BLaER1 treated with 17β-estradiol and CSF1 and Interleukin-3, amounts not matched to agents 10 nM and 100 nM (cell line): ENCODE results near the gene EPHX1.

ENCODE experiments used
- H3K27ac ChIP-seq, 11 experiments: shearing (Covaris generic); formaldehyde crosslinking; 2 replicates each; pipeline ENCODE4 v1.8.1; 2022
- H3K27me3 ChIP-seq, 11 experiments: shearing (Covaris generic); formaldehyde crosslinking; 2 replicates each; pipeline ENCODE4 v1.8.1; 2022
- H3K36me3 ChIP-seq, 11 experiments: shearing (Covaris generic); formaldehyde crosslinking; 2 replicates each; pipeline ENCODE4 v1.8.1; 2022
- H3K4me1 ChIP-seq, 10 experiments: shearing (Covaris generic); formaldehyde crosslinking; 2 replicates each; pipeline ENCODE4 v1.8.1; 2022
- H3K4me2 ChIP-seq, 11 experiments: shearing (Covaris generic); formaldehyde crosslinking; 2 replicates each; pipeline ENCODE4 v1.8.1; 2022
- H3K4me3 ChIP-seq, 10 experiments: shearing (Covaris generic); formaldehyde crosslinking; 2 replicates each; pipeline ENCODE4 v1.8.1; 2022
- H3K9ac ChIP-seq, 11 experiments: shearing (Covaris generic); formaldehyde crosslinking; 2 replicates each; pipeline ENCODE4 v1.8.1; 2022
- H3K9me3 ChIP-seq, 11 experiments: shearing (Covaris generic); formaldehyde crosslinking; replicated peaks in 1 of 11; 2 replicates each; pipeline ENCODE4 v1.8.1; 2022
- H4K20me1 ChIP-seq, 11 experiments: shearing (Covaris generic); formaldehyde crosslinking; 2 replicates each; pipeline ENCODE4 v1.8.1; 2022
- Cebpa-rat ChIP-seq, 11 experiments: shearing (Covaris generic); IDR thresholded peaks; 2 replicates each; pipeline ENCODE4 v1.8.1; 2022

Gene EPHX1

GRCh38 chr1:225767634-225768540, 42.0 kb upstream of the EPHX1 start:
- peak overlapping the region in 9 of 11 experiments; percentile 19 to 66 (median 50); a peak in 15 of 22 replicates for H3K9ac ChIP-seq
- no peak overlapping the region; a peak in 2 of 20 replicates for H3K4me3 ChIP-seq

GRCh38 chr1:225768662-225769426, 41.1 kb upstream of the EPHX1 start:
- Histone ChIP-seq H3K27ac (peak overlapping the region in 7 of 11 experiments; percentile 62 to 77 (median 69); a peak in 10 of 22 replicates), H4K20me1 (no peaks in the 10 kb centered on the region), H3K9ac (peak overlapping the region in 4 of 11 experiments; percentile 24 to 66 (median 51); a peak in 2 of 22 replicates), H3K4me2 (peak overlapping the region in 9 of 11 experiments; percentile 74 to 91 (median 75); a peak in 17 of 22 replicates), H3K36me3 (no peaks in the 10 kb centered on the region), H3K27me3 (no peaks in the 10 kb centered on the region), H3K9me3 (no peaks in the 10 kb centered on the region), H3K4me3 (no peak overlapping the region), H3K4me1 (peaks cover 35 to 65% (median 56%) of the 10 kb centered on the region in 10 experiments)
- no peak for TF ChIP-seq Cebpa-rat (IDR thresholded peaks at IDR 0.05)

More at GRCh38 chr1:225767634-225768540, 42.0 kb upstream of the EPHX1 start:
- Histone ChIP-seq H4K20me1 (no peaks in the 10 kb centered on the region), H3K9me3 (no peaks in the 10 kb centered on the region), H3K27me3 (no peaks in the 10 kb centered on the region), H3K27ac (peak overlapping the region in 9 of 11 experiments; percentile 54 to 77 (median 68); a peak in 18 of 22 replicates), H3K36me3 (no peaks in the 10 kb centered on the region), H3K4me1 (peaks cover 38 to 70% (median 57%) of the 10 kb centered on the region in 10 experiments), H3K4me2 (peak overlapping the region; percentile 64 to 91 (median 75))
- TF ChIP-seq Cebpa-rat (IDR thresholded peaks at IDR 0.05) = no peak

GRCh38 chr1:225769687-225770086, 40.2 kb upstream of the EPHX1 start:
- Histone ChIP-seq H3K9me3 (peaks cover 0 to 4% (median 0%) of the 10 kb centered on the region in 11 experiments; a peak in 5 of 22 replicates), H3K9ac (no peak overlapping the region), H3K36me3 (no peaks in the 10 kb centered on the region), H3K27me3 (no peaks in the 10 kb centered on the region), H3K4me2 (peak overlapping the region in 9 of 11 experiments; percentile 18 to 91 (median 75); a peak in 10 of 22 replicates), H3K4me1 (peaks cover 27 to 57% (median 48%) of the 10 kb centered on the region in 10 experiments), H4K20me1 (no peaks in the 10 kb centered on the region), H3K27ac (0 out of 22 replicates have a peak overlapping the region, but pooled peaks of 1 of the 11 experiments have one; percentile 75), H3K4me3 (no peak overlapping the region)
- no peak for TF ChIP-seq Cebpa-rat (IDR thresholded peaks at IDR 0.05)

GRCh38 chr1:225770561-225771248, 39.2 kb upstream of the EPHX1 start:
- Histone ChIP-seq H3K9me3 (peaks cover 0 to 14% (median 7%) of the 10 kb centered on the region in 11 experiments; a peak in 7 of 22 replicates), H3K4me3 (no peak overlapping the region), H4K20me1 (no peaks in the 10 kb centered on the region), H3K27me3 (no peaks in the 10 kb centered on the region), H3K9ac (no peak overlapping the region), H3K36me3 (no peaks in the 10 kb centered on the region), H3K4me2 (no peak overlapping the region), H3K4me1 (peaks cover 21 to 53% (median 48%) of the 10 kb centered on the region in 10 experiments), H3K27ac (no peak overlapping the region; a peak in 1 of 22 replicates)
- no peak for TF ChIP-seq Cebpa-rat (IDR thresholded peaks at IDR 0.05)

GRCh38 chr1:225771661-225772322, 38.1 kb upstream of the EPHX1 start:
- Histone ChIP-seq H3K36me3 (no peaks in the 10 kb centered on the region), H3K27me3 (no peaks in the 10 kb centered on the region), H3K4me2 (peak overlapping the region in 10 of 11 experiments; percentile 5 to 58 (median 35); a peak in 14 of 22 replicates), H3K27ac (peak overlapping the region in 8 of 11 experiments; percentile 2 to 74 (median 48); a peak in 15 of 22 replicates), H3K9me3 (peaks cover 0 to 14% (median 7%) of the 10 kb centered on the region in 11 experiments; a peak in 7 of 22 replicates), H3K9ac (peak overlapping the region in 4 of 11 experiments; percentile 22 to 56 (median 38); a peak in 6 of 22 replicates), H3K4me1 (peaks cover 24 to 58% (median 51%) of the 10 kb centered on the region in 10 experiments), H3K4me3 (no peak overlapping the region), H4K20me1 (no peaks in the 10 kb centered on the region)
- no peak for TF ChIP-seq Cebpa-rat (IDR thresholded peaks at IDR 0.05)

GRCh38 chr1:225772323-225772768, 37.6 kb upstream of the EPHX1 start:
- H3K27ac ChIP-seq = peak overlapping the region in 8 of 11 experiments; percentile 2 to 74 (median 48); a peak in 13 of 22 replicates
- TF ChIP-seq Cebpa-rat (IDR thresholded peaks at IDR 0.05) = no peak
- H3K27me3 ChIP-seq = no peaks in the 10 kb centered on the region
- H3K4me3 ChIP-seq = no peak overlapping the region
- no peaks in the 10 kb centered on the region for H3K36me3 ChIP-seq
- peaks cover 23 to 57% (median 51%) of the 10 kb centered on the region in 10 experiments for H3K4me1 ChIP-seq
- peaks cover 0 to 14% (median 7%) of the 10 kb centered on the region in 11 experiments; a peak in 7 of 22 replicates for H3K9me3 ChIP-seq
- peak overlapping the region in 4 of 11 experiments; percentile 22 to 56 (median 38); a peak in 4 of 22 replicates for H3K9ac ChIP-seq
- H3K4me2 ChIP-seq = peak overlapping the region in 9 of 11 experiments; percentile 5 to 58 (median 43); a peak in 12 of 22 replicates
- H4K20me1 ChIP-seq = no peaks in the 10 kb centered on the region

DNA sequence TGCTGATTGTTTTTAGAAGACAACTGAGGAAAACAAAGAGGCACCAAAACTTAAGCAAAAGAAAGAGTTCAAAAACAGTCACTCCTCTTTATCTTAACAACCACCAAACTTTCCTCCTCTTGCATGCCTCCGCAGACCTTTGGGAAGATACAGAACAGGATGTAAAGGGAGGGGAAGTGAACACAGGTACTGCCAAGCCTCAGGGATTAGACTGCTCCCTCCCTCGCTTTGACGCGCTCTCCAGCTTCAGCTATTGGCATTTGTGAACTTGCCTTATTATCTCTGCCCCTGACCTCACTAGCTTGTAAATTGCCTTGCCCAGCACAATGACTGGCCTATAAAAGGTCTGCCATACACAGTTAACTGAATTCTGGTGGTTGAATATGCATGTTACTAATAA, 37.1 kb upstream of the EPHX1 start:
- no peak overlapping the region for H3K4me2 ChIP-seq
- H3K36me3 ChIP-seq = no peaks in the 10 kb centered on the region
- no peak overlapping the region for H3K4me3 ChIP-seq
- no peaks in the 10 kb centered on the region for H3K27me3 ChIP-seq
- H3K9ac ChIP-seq = no peak overlapping the region
- peaks cover 0 to 14% (median 7%) of the 10 kb centered on the region in 11 experiments; a peak in 7 of 22 replicates for H3K9me3 ChIP-seq
- H3K27ac ChIP-seq = 0 out of 22 replicates have a peak overlapping the region, but pooled peaks of 1 of the 11 experiments have one; percentile 14
- no peak for TF ChIP-seq Cebpa-rat (IDR thresholded peaks at IDR 0.05)
- H4K20me1 ChIP-seq = no peaks in the 10 kb centered on the region
- peaks cover 18 to 52% (median 46%) of the 10 kb centered on the region in 10 experiments for H3K4me1 ChIP-seq
